ENCODE measurements around the gene NCAPG2. TPM values are rescaled to one million over a fixed set of nuclear protein-coding genes. Genes with fewer than 3 reads are reported as not detected.

NCAPG2 gene
- polyA plus RNA-seq, 3 donors = 1.1 to 3.1 (median 1.7) TPM

- Mint-ChIP-seq H3K27ac (no peak overlapping the region), H3K4me3 (no peak overlapping the region), H3K9me3 (peaks cover 0 to 31% (median 20%) of the 10 kb centered on the region in 7 donors), H3K36me3 (no peaks in the 10 kb centered on the region), H3K4me1 (no peaks in the 10 kb centered on the region), H3K27me3 (ENCODE audit: low read depth in 3 of 3) (peaks cover 21 to 32% (median 26%) of the 10 kb centered on the region in 3 donors)
- Histone ChIP-seq H3K27ac (ENCODE audit: low read depth in 1 of 2, low read length in 2 of 2) (no peak overlapping the region), H3K79me2 (ENCODE audit: insufficient read depth, low read length) (no peaks in the 10 kb centered on the region), H2AFZ (ENCODE audit: insufficient read depth, low read depth, low read length, poor library complexity, severe bottlenecking) (no peak overlapping the region), H3K4me1 (ENCODE audit: control insufficient read depth in 1 of 2, insufficient read depth in 2 of 2, low read length in 2 of 2) (no peaks in the 10 kb centered on the region), H4K20me1 (ENCODE audit: insufficient read depth, low read length) (no peaks in the 10 kb centered on the region), H3K27me3 (ENCODE audit: control insufficient read depth in 2 of 2, insufficient read depth in 2 of 2, low read length in 2 of 2) (peaks cover 15 to 30% of the 10 kb centered on the region in 2 donors), H3K9me3 (replicated peaks in 1 of 2; ENCODE audit: control insufficient read depth in 1 of 2, insufficient read depth in 1 of 2, low read length in 2 of 2) (peaks cover 8 to 16% of the 10 kb centered on the region in 2 donors), H3K36me3 (replicated peaks in 1 of 2; ENCODE audit: control insufficient read depth in 1 of 2, insufficient read depth in 2 of 2, low read length in 2 of 2) (no peaks in the 10 kb centered on the region), H3K4me3 (replicated peaks in 1 of 3; ENCODE audit: low read depth in 2 of 3, low read length in 3 of 3) (no peak overlapping the region), H3K9ac (ENCODE audit: insufficient read depth, low read length, poor library complexity, severe bottlenecking) (no peak overlapping the region), H3K4me2 (replicated peaks; ENCODE audit: extremely low read depth, low read length, poor library complexity, severe bottlenecking) (no peak overlapping the region)
- intact Hi-C loops (cut with micrococcal nuclease) = no loop called here
- WGBS (ENCODE audit: insufficient coverage) = no CpG with 5 or more reads among the region's 7 CpGs
- TF ChIP-seq, protein P1, sequence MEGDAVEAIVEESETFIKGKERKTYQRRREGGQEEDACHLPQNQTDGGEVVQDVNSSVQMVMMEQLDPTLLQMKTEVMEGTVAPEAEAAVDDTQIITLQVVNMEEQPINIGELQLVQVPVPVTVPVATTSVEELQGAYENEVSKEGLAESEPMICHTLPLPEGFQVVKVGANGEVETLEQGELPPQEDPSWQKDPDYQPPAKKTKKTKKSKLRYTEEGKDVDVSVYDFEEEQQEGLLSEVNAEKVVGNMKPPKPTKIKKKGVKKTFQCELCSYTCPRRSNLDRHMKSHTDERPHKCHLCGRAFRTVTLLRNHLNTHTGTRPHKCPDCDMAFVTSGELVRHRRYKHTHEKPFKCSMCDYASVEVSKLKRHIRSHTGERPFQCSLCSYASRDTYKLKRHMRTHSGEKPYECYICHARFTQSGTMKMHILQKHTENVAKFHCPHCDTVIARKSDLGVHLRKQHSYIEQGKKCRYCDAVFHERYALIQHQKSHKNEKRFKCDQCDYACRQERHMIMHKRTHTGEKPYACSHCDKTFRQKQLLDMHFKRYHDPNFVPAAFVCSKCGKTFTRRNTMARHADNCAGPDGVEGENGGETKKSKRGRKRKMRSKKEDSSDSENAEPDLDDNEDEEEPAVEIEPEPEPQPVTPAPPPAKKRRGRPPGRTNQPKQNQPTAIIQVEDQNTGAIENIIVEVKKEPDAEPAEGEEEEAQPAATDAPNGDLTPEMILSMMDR (IDR thresholded peaks at IDR 0.05) = no peak
- no peak for DNase-seq
Observed at GRCh38 chr7:158581440-158582088, 123.0 kb downstream of the NCAPG2 start.

Small RNA genes lying within 50 kb of the gene (small RNA-seq; reads per million reads assigned to genes)
- gene MIR5707 (ENCODE audit: insufficient read length, low read depth) (not detected), gene THAP5P1 (ENCODE audit: insufficient read length, low read depth) (not detected)

Other genes starting within 250 kb of the NCAPG2 start
- gene PTPRN2, start 117.0 kb downstream of the NCAPG2 start, polyA plus RNA-seq = 1 to 10 TPM in 1 of 3 donors, under 1 TPM in 2; 0.25 to 1.4 (median 0.97) TPM
- 10 to 100 TPM; 14.0 to 24.1 (median 22.0) TPM for gene ESYT2, start 124.7 kb upstream of the NCAPG2 start, polyA plus RNA-seq
- 1 to 10 TPM; 4.3 to 6.1 (median 4.9) TPM for gene DYNC2I1, start 151.8 kb upstream of the NCAPG2 start, polyA plus RNA-seq